Mesenchymal stem cell (in vitro differentiated cells and primary cell): ENCODE measurements around the gene DCST1.

ENCODE experiments used
- DNase-seq: peaks from one replicate; pipeline ENCODE4 v3.0.0-alpha.2; 2013
- H2AFZ ChIP-seq: one replicate; pipeline ENCODE4 v1.6.1; 2013; ENCODE audit warnings: low read depth, mild to moderate bottlenecking, control low read depth, inconsistent platforms, low read length, moderate library complexity
- H2AK5ac ChIP-seq: 2 replicates; pipeline ENCODE4 v1.6.1; 2013; ENCODE audit warnings: low read length, moderate library complexity, mild to moderate bottlenecking, inconsistent platforms; ENCODE audit not compliant: severe bottlenecking
- H2BK120ac ChIP-seq: one replicate; pipeline ENCODE4 v1.6.1; 2013; ENCODE audit warnings: low read depth, mild to moderate bottlenecking, inconsistent platforms, low read length, moderate library complexity
- H2BK12ac ChIP-seq, 2 experiments: one replicate each; pipeline ENCODE4 v1.6.1; 2013; ENCODE audit warnings: inconsistent platforms in 2 of 2, low read length in 2 of 2, mild to moderate bottlenecking in 2 of 2, moderate library complexity in 2 of 2, control low read depth in 1 of 2
- H2BK15ac ChIP-seq: one replicate; pipeline ENCODE4 v1.6.1; 2013; ENCODE audit warnings: mild to moderate bottlenecking, low read depth, inconsistent platforms; ENCODE audit not compliant: poor library complexity, severe bottlenecking
- H2BK5ac ChIP-seq: 2 replicates; pipeline ENCODE4 v1.6.1; 2013; ENCODE audit warnings: low read depth, mild to moderate bottlenecking, low read length, control low read depth, inconsistent platforms; ENCODE audit not compliant: poor library complexity, severe bottlenecking
- H3K14ac ChIP-seq, 2 experiments: one replicate each; pipeline ENCODE4 v1.6.1; 2013; ENCODE audit warnings: inconsistent platforms in 2 of 2, low read length in 2 of 2, control low read depth in 1 of 2, mild to moderate bottlenecking in 1 of 2, moderate library complexity in 1 of 2
- H3K18ac ChIP-seq, 2 experiments: one replicate each; pipeline ENCODE4 v1.6.1; 2013; ENCODE audit warnings: inconsistent platforms in 2 of 2, low read length in 2 of 2, control low read depth in 1 of 2, low read depth in 1 of 2, mild to moderate bottlenecking in 1 of 2
- H3K23ac ChIP-seq, 2 experiments: one replicate each; pipeline ENCODE4 v1.6.1; 2013; ENCODE audit warnings: inconsistent platforms in 2 of 2, low read length in 2 of 2, mild to moderate bottlenecking in 2 of 2, moderate library complexity in 2 of 2, control low read depth in 1 of 2
- H3K27ac ChIP-seq: 2 replicates; pipeline ENCODE4 v1.5.1; 2013; ENCODE audit warnings: mild to moderate bottlenecking, moderate library complexity, low read length, control low read depth, inconsistent platforms; ENCODE audit not compliant: poor library complexity, severe bottlenecking
- H3K27me3 ChIP-seq, 2 experiments: 2 replicates each; pipeline versions ENCODE4 v1.6.1 to v1.7.0; 2013; ENCODE audit warnings: low read length in 2 of 2, mild to moderate bottlenecking in 2 of 2, moderate library complexity in 2 of 2, control low read depth in 1 of 2, inconsistent platforms in 1 of 2; ENCODE audit not compliant: control insufficient read depth in 1 of 2, insufficient read depth in 1 of 2
- H3K36me3 ChIP-seq, 2 experiments: 2 replicates each; pipeline versions ENCODE4 v1.6.1 to v1.7.0; 2013; ENCODE audit warnings: low read length in 2 of 2, control low read depth in 1 of 2, inconsistent platforms in 1 of 2, low read depth in 1 of 2, mild to moderate bottlenecking in 1 of 2; ENCODE audit not compliant: insufficient read depth in 2 of 2, control insufficient read depth in 1 of 2
- H3K4ac ChIP-seq, 2 experiments: one replicate each; pipeline ENCODE4 v1.6.1; 2013; ENCODE audit warnings: inconsistent platforms in 2 of 2, low read length in 2 of 2, mild to moderate bottlenecking in 2 of 2, moderate library complexity in 2 of 2, control low read depth in 1 of 2, low read depth in 1 of 2
- H3K4me1 ChIP-seq: 2 replicates; pipeline ENCODE4 v1.6.1; 2013; ENCODE audit warnings: low read depth, low read length, control low read depth; ENCODE audit not compliant: control insufficient read depth, insufficient read depth
- H3K4me2 ChIP-seq: 2 replicates; pipeline ENCODE4 v1.6.1; 2013; ENCODE audit warnings: low read length, mild to moderate bottlenecking, inconsistent platforms; ENCODE audit not compliant: poor library complexity, severe bottlenecking
- H3K4me3 ChIP-seq, 2 experiments: 2 replicates each; pipeline versions ENCODE4 v1.5.1 to v1.7.0; 2013; ENCODE audit warnings: low read length in 2 of 2, mild to moderate bottlenecking in 2 of 2, control low read depth in 1 of 2, low read depth in 1 of 2; ENCODE audit not compliant: insufficient read depth in 1 of 2
- H3K79me1 ChIP-seq: replicated peaks from 2 replicates; pipeline ENCODE4 v1.6.1; 2013; ENCODE audit warnings: mild to moderate bottlenecking, control low read depth, low read length, inconsistent platforms; ENCODE audit not compliant: poor library complexity, severe bottlenecking
- H3K9ac ChIP-seq: 2 replicates; pipeline ENCODE4 v1.7.0; 2013; ENCODE audit warnings: mild to moderate bottlenecking, low read length, moderate library complexity
- H3K9me3 ChIP-seq: 2 replicates; pipeline ENCODE4 v1.7.0; 2013; ENCODE audit warnings: mild to moderate bottlenecking, low read length; ENCODE audit not compliant: control insufficient read depth
- H4K8ac ChIP-seq: one replicate; pipeline ENCODE4 v1.6.1; 2013; ENCODE audit warnings: inconsistent platforms, mild to moderate bottlenecking, low read length, moderate library complexity
- H4K91ac ChIP-seq: one replicate; pipeline ENCODE4 v1.6.1; 2013; ENCODE audit warnings: mild to moderate bottlenecking, low read length, inconsistent platforms
- WGBS: methylation state at CpG from one replicate; pipeline ENCODE4 v1.1.7; 2013; ENCODE audit warnings: mixed read lengths; 5-methylcytosine and 5-hydroxymethylcytosine counted together

Gene DCST1

GRCh38 chr1:155023627-155024026, 10.0 kb upstream of the DCST1 start:
- DNase-seq: no peak
- Histone ChIP-seq H3K23ac (no peak overlapping the region), H3K4me1 (peaks cover 18% of the 10 kb centered on the region), H4K91ac (no peak overlapping the region), H2BK5ac (no peak overlapping the region), H3K4me2 (no peak overlapping the region), H3K27me3 (no peaks in the 10 kb centered on the region), H3K27ac (no peak overlapping the region), H2BK120ac (no peak overlapping the region), H3K4ac (no peak overlapping the region), H2AK5ac (no peak overlapping the region), H3K4me3 (no peak overlapping the region), H3K14ac (no peak overlapping the region), H3K79me1 (peaks cover 4% of the 10 kb centered on the region), H3K9me3 (no peaks in the 10 kb centered on the region), H4K8ac (no peak overlapping the region), H2BK15ac (no peak overlapping the region), H2BK12ac (no peak overlapping the region), H2AFZ (no peak overlapping the region), H3K9ac (no peak overlapping the region), H3K36me3 (no peaks in the 10 kb centered on the region), H3K18ac (no peak overlapping the region)
- 86% methylated on average over 5 of the region's 5 CpGs for WGBS

GRCh38 chr1:155024315-155024714, 9.3 kb upstream of the DCST1 start:
- H3K9me3 ChIP-seq: no peaks in the 10 kb centered on the region
- H3K4ac ChIP-seq: no peak overlapping the region
- H4K8ac ChIP-seq: no peak overlapping the region
- H2BK12ac ChIP-seq: no peak overlapping the region
- H3K23ac ChIP-seq: no peak overlapping the region
- 94% methylated on average over 9 of the region's 9 CpGs for WGBS
- H3K18ac ChIP-seq: no peak overlapping the region
- H3K9ac ChIP-seq: no peak overlapping the region
- no peak for DNase-seq
- no peak overlapping the region for H3K27ac ChIP-seq
- no peak overlapping the region for H3K4me3 ChIP-seq
- no peak overlapping the region for H3K14ac ChIP-seq
- no peak overlapping the region for H3K4me2 ChIP-seq
- H2AFZ ChIP-seq: no peak overlapping the region
- no peaks in the 10 kb centered on the region for H3K36me3 ChIP-seq
- H4K91ac ChIP-seq: no peak overlapping the region
- no peak overlapping the region for H2BK5ac ChIP-seq
- peaks cover 12% of the 10 kb centered on the region for H3K4me1 ChIP-seq
- peaks cover 0 to 4% of the 10 kb centered on the region in 2 experiments for H3K27me3 ChIP-seq
- no peak overlapping the region for H2BK120ac ChIP-seq
- H2AK5ac ChIP-seq: no peak overlapping the region
- no peaks in the 10 kb centered on the region for H3K79me1 ChIP-seq
- no peak overlapping the region for H2BK15ac ChIP-seq

- no peak overlapping the region for H2AK5ac ChIP-seq
- H3K4ac ChIP-seq: no peak overlapping the region
- H3K4me2 ChIP-seq: no peak overlapping the region
- no peak overlapping the region for H2BK12ac ChIP-seq
- H2AFZ ChIP-seq: no peak overlapping the region
- no peaks in the 10 kb centered on the region for H3K36me3 ChIP-seq
- H3K4me1 ChIP-seq: peaks cover 9% of the 10 kb centered on the region
- H3K18ac ChIP-seq: no peak overlapping the region
- no peak overlapping the region for H3K27ac ChIP-seq
- no peak overlapping the region for H2BK120ac ChIP-seq
- H4K91ac ChIP-seq: no peak overlapping the region
- WGBS: 61% methylated on average over 9 of the region's 9 CpGs
- no peak overlapping the region for H4K8ac ChIP-seq
- no peaks in the 10 kb centered on the region for H3K9me3 ChIP-seq
- no peak overlapping the region for H3K4me3 ChIP-seq
- no peak overlapping the region for H2BK15ac ChIP-seq
- no peak overlapping the region for H3K9ac ChIP-seq
- peak overlapping the region in 1 of 2 experiments; percentile 19 for H3K14ac ChIP-seq
- no peaks in the 10 kb centered on the region for H3K79me1 ChIP-seq
- H3K23ac ChIP-seq: no peak overlapping the region
- no peak for DNase-seq
- H2BK5ac ChIP-seq: no peak overlapping the region
- H3K27me3 ChIP-seq: peaks cover 0 to 13% of the 10 kb centered on the region in 2 experiments
These were observed 7.5 kb upstream of the DCST1 start for GRCh38 chr1:155026154-155026553.

GRCh38 chr1:155026588-155026987, 7.0 kb upstream of the DCST1 start:
- Histone ChIP-seq H4K91ac (no peak overlapping the region), H3K27ac (no peak overlapping the region), H3K14ac (peak overlapping the region in 1 of 2 experiments; percentile 19), H3K4me1 (peaks cover 9% of the 10 kb centered on the region), H2BK15ac (no peak overlapping the region), H2AFZ (no peak overlapping the region), H2AK5ac (no peak overlapping the region), H3K79me1 (no peaks in the 10 kb centered on the region), H3K4me3 (no peak overlapping the region), H4K8ac (no peak overlapping the region), H3K27me3 (peaks cover 0 to 13% of the 10 kb centered on the region in 2 experiments), H2BK5ac (no peak overlapping the region), H3K9ac (no peak overlapping the region), H3K4me2 (no peak overlapping the region), H3K9me3 (no peaks in the 10 kb centered on the region), H2BK12ac (no peak overlapping the region), H3K18ac (no peak overlapping the region), H3K23ac (no peak overlapping the region), H3K4ac (no peak overlapping the region), H2BK120ac (no peak overlapping the region), H3K36me3 (no peaks in the 10 kb centered on the region)
- no peak for DNase-seq
- 80% methylated on average over 6 of the region's 6 CpGs for WGBS
